ENCODE data around the gene UAP1L1. TPM values are rescaled to one million over a fixed set of nuclear protein-coding genes. Genes with fewer than 3 reads are reported as not detected.

The UAP1L1 gene
- total RNA-seq, 2 experiments from 2014 or later: 19.1 to 21.9 TPM

Other genes with a start within 250 kb of the UAP1L1 start
- 1 to 10 TPM; 4.0 to 4.1 TPM for gene AJM1, start 235.0 kb upstream of the UAP1L1 start, total RNA-seq
- 10 to 100 TPM; 90.1 to 99.4 TPM for gene PHPT1, start 228.1 kb upstream of the UAP1L1 start, total RNA-seq
- 10 to 100 TPM; 12.4 to 14.4 TPM for gene MAMDC4, start 225.2 kb upstream of the UAP1L1 start, total RNA-seq
- 100 to 1,000 TPM; 290 to 291 TPM for gene EDF1, start 211.2 kb upstream of the UAP1L1 start, total RNA-seq
- 10 to 100 TPM; 39.4 to 49.4 TPM for gene TRAF2, start 191.0 kb upstream of the UAP1L1 start, total RNA-seq
- gene FBXW5, start 132.8 kb upstream of the UAP1L1 start, total RNA-seq: 100 to 1,000 TPM; 116 to 123 TPM
- gene C8G, start 132.3 kb upstream of the UAP1L1 start, total RNA-seq: 1 to 10 TPM in 1 of 2 experiments, under 1 TPM in 1; 0.85 to 1.8 TPM
- gene LCN12, start 125.2 kb upstream of the UAP1L1 start, total RNA-seq: 1 to 10 TPM; 3.1 to 3.5 TPM
- gene PTGDS, start 100.0 kb upstream of the UAP1L1 start, total RNA-seq: 10 to 100 TPM; 22.1 to 24.0 TPM
- under 1 TPM; 0.48 to 0.67 TPM for gene LCNL1, start 94.5 kb upstream of the UAP1L1 start, total RNA-seq
- 10 to 100 TPM; 80.2 to 98.4 TPM for gene PAXX, start 85.1 kb upstream of the UAP1L1 start, total RNA-seq
- 1 to 10 TPM; 2.6 to 4.4 TPM for gene CLIC3, start 80.9 kb upstream of the UAP1L1 start, total RNA-seq
- 10 to 100 TPM; 67.7 to 70.3 TPM for gene ABCA2, start 49.3 kb upstream of the UAP1L1 start, total RNA-seq
- gene FUT7, start 45.4 kb upstream of the UAP1L1 start, total RNA-seq: 10 to 100 TPM in 1 of 2 experiments, 1 to 10 TPM in 1; 8.9 to 10.3 TPM
- 10 to 100 TPM; 35.5 to 41.4 TPM for gene NPDC1, start 31.3 kb upstream of the UAP1L1 start, total RNA-seq
- not detected for gene ENTPD2, start 23.5 kb upstream of the UAP1L1 start, total RNA-seq
- gene SAPCD2, start 7.0 kb upstream of the UAP1L1 start, total RNA-seq: 10 to 100 TPM; 33.8 to 40.6 TPM
- 10 to 100 TPM; 43.0 to 55.0 TPM for gene MAN1B1, start 9.5 kb downstream of the UAP1L1 start, total RNA-seq
- gene DPP7, start 37.2 kb downstream of the UAP1L1 start, total RNA-seq: 100 to 1,000 TPM; 206 to 259 TPM
- under 1 TPM in 1 of 2 experiments, not detected in 1; 0.05 TPM for gene GRIN1, start 61.6 kb downstream of the UAP1L1 start, total RNA-seq
- not detected for gene LRRC26, start 92.5 kb downstream of the UAP1L1 start, total RNA-seq
- gene TMEM210, start 94.5 kb downstream of the UAP1L1 start, total RNA-seq: not detected
- gene ANAPC2, start 111.0 kb downstream of the UAP1L1 start, total RNA-seq: 10 to 100 TPM; 61.3 to 76.1 TPM
- 10 to 100 TPM; 74.8 to 81.3 TPM for gene SSNA1, start 111.2 kb downstream of the UAP1L1 start, total RNA-seq
- 1 to 10 TPM; 8.9 TPM for gene TPRN, start 123.2 kb downstream of the UAP1L1 start, total RNA-seq
- 10 to 100 TPM; 28.5 to 34.0 TPM for gene TMEM203, start 128.1 kb downstream of the UAP1L1 start, total RNA-seq
- 10 to 100 TPM; 38.4 to 44.2 TPM for gene NDOR1, start 128.2 kb downstream of the UAP1L1 start, total RNA-seq
- 1 to 10 TPM; 2.1 to 2.7 TPM for gene RNF208, start 144.7 kb downstream of the UAP1L1 start, total RNA-seq
- under 1 TPM; 0.35 to 0.72 TPM for gene CYSRT1, start 147.7 kb downstream of the UAP1L1 start, total RNA-seq
- under 1 TPM in 1 of 2 experiments, not detected in 1; 0.10 TPM for gene RNF224, start 150.0 kb downstream of the UAP1L1 start, total RNA-seq
- not detected for gene SLC34A3, start 153.4 kb downstream of the UAP1L1 start, total RNA-seq
- gene TUBB4B, start 163.8 kb downstream of the UAP1L1 start, total RNA-seq: 100 to 1,000 TPM; 355 to 382 TPM
- gene STPG3, start 173.8 kb downstream of the UAP1L1 start, total RNA-seq: not detected
- gene NELFB, start 177.8 kb downstream of the UAP1L1 start, total RNA-seq: 10 to 100 TPM; 54.1 to 66.6 TPM
- 1 to 10 TPM; 6.0 to 7.1 TPM for gene TOR4A, start 200.2 kb downstream of the UAP1L1 start, total RNA-seq
- gene NRARP, start 224.8 kb downstream of the UAP1L1 start, total RNA-seq: under 1 TPM; 0.32 to 0.44 TPM